Measurements from ENCODE around the gene LMX1B. TPM values are rescaled to one million over a fixed set of nuclear protein-coding genes. Genes with fewer than 3 reads are reported as not detected.
A peak's percentile ranks its signal among the peaks of the same experiment; 100 is the strongest.
"Not testable (repeated sequence)": the region's sequence is repeated elsewhere in the genome, so short reads cannot be mapped to it uniquely, and the experiment has no call there.

Gene LMX1B
- polyA plus RNA-seq, 1 donor from 2014 or later = not detected

GRCh38 chr9:126724226-126724625 lies 110.5 kb downstream of the LMX1B start:
- H3K9ac ChIP-seq (ENCODE audit: low read length) = peak overlapping the region; percentile 75
- peak overlapping the region; percentile 97 for H3K27ac ChIP-seq (ENCODE audit: low read length)
- H3K9me3 ChIP-seq (ENCODE audit: low read length) = no peaks in the 10 kb centered on the region
- H3K79me2 ChIP-seq (replicated peaks; ENCODE audit: insufficient read depth, low read length) = no peaks in the 10 kb centered on the region
- peak overlapping the region; percentile 89 for H2AFZ ChIP-seq (ENCODE audit: low read depth, low read length)
- TF ChIP-seq, protein P1, sequence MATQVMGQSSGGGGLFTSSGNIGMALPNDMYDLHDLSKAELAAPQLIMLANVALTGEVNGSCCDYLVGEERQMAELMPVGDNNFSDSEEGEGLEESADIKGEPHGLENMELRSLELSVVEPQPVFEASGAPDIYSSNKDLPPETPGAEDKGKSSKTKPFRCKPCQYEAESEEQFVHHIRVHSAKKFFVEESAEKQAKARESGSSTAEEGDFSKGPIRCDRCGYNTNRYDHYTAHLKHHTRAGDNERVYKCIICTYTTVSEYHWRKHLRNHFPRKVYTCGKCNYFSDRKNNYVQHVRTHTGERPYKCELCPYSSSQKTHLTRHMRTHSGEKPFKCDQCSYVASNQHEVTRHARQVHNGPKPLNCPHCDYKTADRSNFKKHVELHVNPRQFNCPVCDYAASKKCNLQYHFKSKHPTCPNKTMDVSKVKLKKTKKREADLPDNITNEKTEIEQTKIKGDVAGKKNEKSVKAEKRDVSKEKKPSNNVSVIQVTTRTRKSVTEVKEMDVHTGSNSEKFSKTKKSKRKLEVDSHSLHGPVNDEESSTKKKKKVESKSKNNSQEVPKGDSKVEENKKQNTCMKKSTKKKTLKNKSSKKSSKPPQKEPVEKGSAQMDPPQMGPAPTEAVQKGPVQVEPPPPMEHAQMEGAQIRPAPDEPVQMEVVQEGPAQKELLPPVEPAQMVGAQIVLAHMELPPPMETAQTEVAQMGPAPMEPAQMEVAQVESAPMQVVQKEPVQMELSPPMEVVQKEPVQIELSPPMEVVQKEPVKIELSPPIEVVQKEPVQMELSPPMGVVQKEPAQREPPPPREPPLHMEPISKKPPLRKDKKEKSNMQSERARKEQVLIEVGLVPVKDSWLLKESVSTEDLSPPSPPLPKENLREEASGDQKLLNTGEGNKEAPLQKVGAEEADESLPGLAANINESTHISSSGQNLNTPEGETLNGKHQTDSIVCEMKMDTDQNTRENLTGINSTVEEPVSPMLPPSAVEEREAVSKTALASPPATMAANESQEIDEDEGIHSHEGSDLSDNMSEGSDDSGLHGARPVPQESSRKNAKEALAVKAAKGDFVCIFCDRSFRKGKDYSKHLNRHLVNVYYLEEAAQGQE (IDR thresholded peaks at IDR 0.05; ENCODE audit: borderline replicate concordance) = no peak
- TF ChIP-seq TAF1 (IDR thresholded peaks at IDR 0.05; ENCODE audit: low read depth) = peak; percentile 17
- peak overlapping the region; percentile 22 for H3K4me2 ChIP-seq (ENCODE audit: low read length)
- H3K4me3 ChIP-seq (ENCODE audit: low read length) = peak overlapping the region; percentile 59
- no peaks in the 10 kb centered on the region for H4K20me1 ChIP-seq (ENCODE audit: insufficient read depth)
- no peaks in the 10 kb centered on the region for H3K9me2 ChIP-seq (ENCODE audit: insufficient read depth, low read length)
- H3K27me3 ChIP-seq (ENCODE audit: insufficient read depth, low read depth, low read length) = no peaks in the 10 kb centered on the region
- no peaks in the 10 kb centered on the region for H3K36me3 ChIP-seq (ENCODE audit: insufficient read depth, low read length)
- H3F3A ChIP-seq (ENCODE audit: insufficient read depth, low read length, poor library complexity, severe bottlenecking) = peaks cover 11% of the 10 kb centered on the region

DNA sequence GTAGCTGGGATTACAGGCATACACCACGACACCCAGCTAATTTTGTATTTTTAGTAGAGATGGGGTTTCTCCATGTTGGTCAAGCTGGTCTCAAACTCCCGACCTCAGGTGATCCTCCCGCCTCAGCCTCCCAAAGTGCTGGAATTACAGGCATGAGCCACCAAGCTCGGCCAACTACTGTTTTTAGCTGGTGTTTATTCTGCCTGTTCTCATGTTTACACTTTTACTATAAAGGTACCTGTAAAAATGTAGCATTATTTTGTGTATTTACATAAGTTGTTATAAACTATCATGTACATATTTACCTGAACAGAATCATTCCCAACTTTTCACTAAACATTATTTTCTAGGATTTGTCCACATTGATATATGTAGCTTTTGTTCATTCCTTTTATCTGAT lies 111.8 kb downstream of the LMX1B start:
- H2AFZ ChIP-seq (ENCODE audit: low read depth, low read length); H3K36me3 ChIP-seq (ENCODE audit: insufficient read depth, low read length); H4K20me1 ChIP-seq (ENCODE audit: insufficient read depth); H3K4me3 ChIP-seq (ENCODE audit: low read length); H3K4me2 ChIP-seq (ENCODE audit: low read length); H3F3A ChIP-seq (ENCODE audit: insufficient read depth, low read length, poor library complexity, severe bottlenecking); H3K9ac ChIP-seq (ENCODE audit: low read length); H3K27me3 ChIP-seq (ENCODE audit: insufficient read depth, low read depth, low read length); H3K9me3 ChIP-seq (ENCODE audit: low read length); H3K27ac ChIP-seq (ENCODE audit: low read length); H3K79me2 ChIP-seq (replicated peaks; ENCODE audit: insufficient read depth, low read length); H3K9me2 ChIP-seq (ENCODE audit: insufficient read depth, low read length): not testable (repeated sequence)

DNA sequence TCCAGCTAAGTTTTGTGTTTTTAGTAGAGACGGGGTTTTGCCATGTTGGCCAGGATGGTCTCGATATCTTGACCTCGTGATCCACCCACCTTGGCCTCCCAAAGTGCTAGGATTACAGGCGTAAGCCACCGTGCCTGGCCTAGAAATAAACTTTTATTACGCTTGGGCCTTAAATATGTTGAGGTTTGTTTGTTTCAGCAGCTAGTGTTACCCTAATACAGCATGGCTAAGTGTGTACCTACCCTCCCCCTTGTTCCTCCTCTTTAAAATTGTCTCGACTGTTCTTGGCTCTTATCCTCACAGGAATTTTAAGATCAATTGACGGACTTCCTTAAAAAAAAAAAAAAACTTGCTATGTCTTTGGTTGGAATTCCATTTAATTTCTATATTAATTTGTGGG lies 114.5 kb downstream of the LMX1B start:
- H3K9me3 ChIP-seq (ENCODE audit: low read length); H2AFZ ChIP-seq (ENCODE audit: low read depth, low read length); H4K20me1 ChIP-seq (ENCODE audit: insufficient read depth); H3K27ac ChIP-seq (ENCODE audit: low read length); H3K4me3 ChIP-seq (ENCODE audit: low read length); H3K79me2 ChIP-seq (replicated peaks; ENCODE audit: insufficient read depth, low read length); H3K4me2 ChIP-seq (ENCODE audit: low read length); H3K9me2 ChIP-seq (ENCODE audit: insufficient read depth, low read length); H3K36me3 ChIP-seq (ENCODE audit: insufficient read depth, low read length); H3K9ac ChIP-seq (ENCODE audit: low read length); H3K27me3 ChIP-seq (ENCODE audit: insufficient read depth, low read depth, low read length); H3F3A ChIP-seq (ENCODE audit: insufficient read depth, low read length, poor library complexity, severe bottlenecking): not testable (repeated sequence)

DNA sequence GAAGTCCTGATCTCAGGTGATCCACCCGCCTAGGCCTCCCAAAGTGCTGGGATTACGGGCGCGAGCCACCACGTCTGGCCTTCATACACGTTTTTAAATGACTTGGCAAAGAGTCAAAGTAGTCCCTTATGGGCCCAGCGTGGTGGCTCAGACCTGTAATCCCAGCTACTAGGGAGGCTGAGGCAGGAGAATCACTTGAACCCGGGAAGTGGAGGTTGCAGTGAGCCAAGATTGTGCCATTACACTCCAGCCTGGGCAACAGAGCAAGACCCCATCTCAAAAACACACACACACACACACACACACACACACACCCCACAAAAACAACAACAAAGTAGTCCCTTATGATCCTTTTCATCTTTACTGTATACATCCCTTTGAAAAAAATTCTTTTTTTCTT lies 116.9 kb downstream of the LMX1B start:
- not testable (repeated sequence) for H3K27me3 ChIP-seq (ENCODE audit: insufficient read depth, low read depth, low read length); H3K79me2 ChIP-seq (replicated peaks; ENCODE audit: insufficient read depth, low read length); H3K4me3 ChIP-seq (ENCODE audit: low read length); H3K27ac ChIP-seq (ENCODE audit: low read length); H2AFZ ChIP-seq (ENCODE audit: low read depth, low read length); H3K9me3 ChIP-seq (ENCODE audit: low read length); H3K4me2 ChIP-seq (ENCODE audit: low read length); H3F3A ChIP-seq (ENCODE audit: insufficient read depth, low read length, poor library complexity, severe bottlenecking); H3K9me2 ChIP-seq (ENCODE audit: insufficient read depth, low read length); H3K36me3 ChIP-seq (ENCODE audit: insufficient read depth, low read length); H4K20me1 ChIP-seq (ENCODE audit: insufficient read depth); H3K9ac ChIP-seq (ENCODE audit: low read length)

- no peak overlapping the region for H3K4me3 ChIP-seq (ENCODE audit: low read length)
- no peaks in the 10 kb centered on the region for H3K27me3 ChIP-seq (ENCODE audit: insufficient read depth, low read depth, low read length)
- H3K9me3 ChIP-seq (ENCODE audit: low read length) = no peaks in the 10 kb centered on the region
- H3K36me3 ChIP-seq (ENCODE audit: insufficient read depth, low read length) = no peaks in the 10 kb centered on the region
- H3K9ac ChIP-seq (ENCODE audit: low read length) = no peak overlapping the region
- no peak overlapping the region for H2AFZ ChIP-seq (ENCODE audit: low read depth, low read length)
- no peak overlapping the region for H3K4me2 ChIP-seq (ENCODE audit: low read length)
- no peaks in the 10 kb centered on the region for H3K9me2 ChIP-seq (ENCODE audit: insufficient read depth, low read length)
- H3F3A ChIP-seq (ENCODE audit: insufficient read depth, low read length, poor library complexity, severe bottlenecking) = no peaks in the 10 kb centered on the region
- no peaks in the 10 kb centered on the region for H3K79me2 ChIP-seq (replicated peaks; ENCODE audit: insufficient read depth, low read length)
- H3K27ac ChIP-seq (ENCODE audit: low read length) = no peak overlapping the region
- H4K20me1 ChIP-seq (ENCODE audit: insufficient read depth) = no peaks in the 10 kb centered on the region
- TF ChIP-seq POLR2AphosphoS5 (IDR thresholded peaks at IDR 0.05) = no peak
- no peak for TF ChIP-seq TAF1 (IDR thresholded peaks at IDR 0.05; ENCODE audit: low read depth)
- TF ChIP-seq, protein P1 (IDR thresholded peaks at IDR 0.05; ENCODE audit: borderline replicate concordance) = no peak
- TF ChIP-seq EZH2 (IDR thresholded peaks at IDR 0.05; ENCODE audit: borderline replicate concordance, insufficient read depth, low read length, poor library complexity, severe bottlenecking) = no peak
- TF ChIP-seq SMC3 (conservative IDR thresholded peaks at IDR 0.05; ENCODE audit: poor library complexity) = no peak
- no peak for TF ChIP-seq CTCF (IDR thresholded peaks at IDR 0.05; ENCODE audit: poor library complexity, severe bottlenecking)
These were observed 119.3 kb downstream of the LMX1B start for GRCh38 chr9:126733005-126733404.

All from neural cell (in vitro differentiated cells).